ENCODE measurements around the gene IER5L.

IER5L gene

DNA sequence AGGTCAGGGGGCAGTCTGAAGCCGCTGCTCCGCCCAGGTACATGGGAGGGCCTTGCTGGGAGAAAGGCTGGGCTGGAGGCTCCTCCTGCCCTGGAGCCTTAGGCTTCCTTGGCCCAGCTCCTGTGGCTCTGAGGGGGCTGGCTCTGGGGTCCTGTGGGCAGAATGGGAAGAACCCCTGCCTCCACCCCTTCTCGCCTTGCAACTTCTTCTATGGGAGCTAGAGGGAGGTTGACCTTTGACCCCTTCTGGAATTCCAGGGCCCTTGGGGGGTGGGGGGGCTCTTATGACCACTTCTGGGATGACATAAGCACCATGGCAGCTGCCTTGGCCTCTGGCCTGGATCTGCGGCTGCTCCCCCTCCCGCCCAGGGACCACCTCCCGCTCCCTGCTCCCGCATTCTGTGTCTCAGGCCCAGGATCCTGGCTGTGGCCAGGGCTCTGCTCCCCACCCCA is 32.2 kb downstream of the IER5L start:
- Histone ChIP-seq H3K9me2 (replicated peaks; ENCODE audit: insufficient read depth, low read length) (no peaks in the 10 kb centered on the region), H3K9ac (ENCODE audit: low read length) (no peak overlapping the region), H3K4me3 (ENCODE audit: insufficient read depth, low read length, poor library complexity, severe bottlenecking) (no peak overlapping the region), H3K36me3 (ENCODE audit: low read length) (no peaks in the 10 kb centered on the region), H3K27ac (ENCODE audit: low read depth, low read length) (no peak overlapping the region), H3K27me3 (ENCODE audit: low read length) (no peaks in the 10 kb centered on the region), H4K20me1 (ENCODE audit: low read depth, low read length) (no peaks in the 10 kb centered on the region), H3F3A (ENCODE audit: insufficient read depth) (peaks cover 2% of the 10 kb centered on the region; the same call in 1 of the 2 replicates), H3K79me2 (ENCODE audit: insufficient read depth, low read length) (no peaks in the 10 kb centered on the region), H3K4me2 (ENCODE audit: low read depth, low read length, poor library complexity, severe bottlenecking) (no peak overlapping the region), H2AFZ (ENCODE audit: low read depth, low read length, severe bottlenecking) (no peak overlapping the region), H3K9me3 (ENCODE audit: insufficient read depth, low read length) (no peaks in the 10 kb centered on the region)
- no peak for TF ChIP-seq EZH2phosphoT487 (conservative IDR thresholded peaks at IDR 0.05; ENCODE audit: low read length)

DNA sequence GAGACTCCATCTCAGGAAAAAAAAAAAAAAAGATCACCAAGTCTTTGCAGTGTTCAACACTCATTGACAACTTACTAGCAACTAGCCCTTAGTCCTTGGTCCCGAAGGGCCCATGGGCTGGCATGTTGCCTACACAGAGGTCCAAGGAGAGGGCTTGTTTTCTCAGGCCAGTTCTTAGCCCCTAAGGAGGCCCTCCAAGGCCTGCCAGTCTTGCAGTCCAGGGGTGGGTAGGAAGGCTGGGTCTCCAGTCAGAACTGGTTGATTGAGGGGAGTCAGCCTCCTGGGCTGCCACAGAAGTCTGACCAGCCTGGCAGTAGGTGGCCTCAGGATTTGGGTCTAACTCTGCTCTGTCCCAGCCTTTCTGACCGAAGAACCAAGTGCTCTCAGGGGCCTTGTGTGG is 32.7 kb downstream of the IER5L start:
- no peak overlapping the region for H3K27ac ChIP-seq (ENCODE audit: low read depth, low read length)

DNA sequence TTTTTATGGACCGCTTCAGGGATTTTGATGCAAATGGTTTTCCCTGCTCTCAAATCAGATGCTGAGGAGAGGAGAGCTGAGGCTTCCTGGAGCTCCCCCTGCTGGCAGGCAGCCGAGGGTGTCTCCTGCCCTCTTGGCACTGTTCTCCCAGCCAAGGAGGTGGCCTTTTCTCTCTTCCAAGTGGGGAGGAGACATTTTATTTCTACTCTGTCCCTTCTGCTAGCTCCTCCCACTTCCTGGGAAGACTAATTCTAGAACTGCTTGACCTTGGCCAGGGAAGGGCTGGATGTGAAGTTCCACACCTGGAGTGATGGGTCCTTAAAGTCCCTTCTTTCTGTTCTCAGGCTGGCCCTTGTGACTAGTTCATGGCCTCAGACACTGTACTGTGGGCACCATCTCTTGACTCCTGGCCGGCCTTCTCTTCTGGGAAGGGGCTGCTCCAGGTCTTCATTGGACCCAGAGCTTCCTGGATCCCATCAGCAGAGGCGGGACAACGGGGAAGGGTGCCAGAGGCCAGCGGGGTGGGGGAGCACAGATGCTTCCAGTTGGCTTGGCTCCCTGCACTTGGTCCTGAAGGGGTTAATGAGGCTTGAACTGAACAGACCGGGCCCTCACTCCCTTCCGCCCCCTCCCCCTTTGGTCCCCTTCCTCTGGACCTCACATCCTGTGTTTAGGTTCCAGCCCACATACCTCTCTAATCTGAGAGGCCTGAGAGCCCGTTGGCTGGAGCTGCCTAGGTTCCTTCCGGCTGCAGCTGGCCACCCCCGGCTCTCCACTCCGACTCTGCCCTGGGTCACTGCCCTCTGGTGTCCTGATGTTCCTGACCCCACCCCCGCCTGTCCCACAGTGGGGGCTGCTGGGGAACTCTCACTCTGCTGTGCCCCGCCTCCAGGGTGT is 34.8 kb downstream of the IER5L start:
- Histone ChIP-seq H3K36me3 (ENCODE audit: low read length) (no peaks in the 10 kb centered on the region), H3K9ac (ENCODE audit: low read length) (no peak overlapping the region), H3K4me3 (ENCODE audit: insufficient read depth, low read length, poor library complexity, severe bottlenecking) (no peak overlapping the region)

More for the DNA sequence above, 32.7 kb downstream of the IER5L start:
- H3K27me3 ChIP-seq (ENCODE audit: low read length) = no peaks in the 10 kb centered on the region
- no peak overlapping the region for H2AFZ ChIP-seq (ENCODE audit: low read depth, low read length, severe bottlenecking)
- H3K36me3 ChIP-seq (ENCODE audit: low read length) = no peaks in the 10 kb centered on the region
- no peaks in the 10 kb centered on the region for H3K79me2 ChIP-seq (ENCODE audit: insufficient read depth, low read length)
- no peak overlapping the region for H3K4me2 ChIP-seq (ENCODE audit: low read depth, low read length, poor library complexity, severe bottlenecking)
- no peaks in the 10 kb centered on the region for H3K9me2 ChIP-seq (replicated peaks; ENCODE audit: insufficient read depth, low read length)
- H4K20me1 ChIP-seq (ENCODE audit: low read depth, low read length) = no peaks in the 10 kb centered on the region
- no peaks in the 10 kb centered on the region for H3K9me3 ChIP-seq (ENCODE audit: insufficient read depth, low read length)
- no peak overlapping the region for H3K9ac ChIP-seq (ENCODE audit: low read length)
- no peak for TF ChIP-seq CTCF (IDR thresholded peaks at IDR 0.05; ENCODE audit: insufficient read depth, low read length, poor library complexity, severe bottlenecking)
- no peak for TF ChIP-seq EZH2phosphoT487 (conservative IDR thresholded peaks at IDR 0.05; ENCODE audit: low read length)
- peaks cover 3% of the 10 kb centered on the region; the same call in 1 of the 2 replicates for H3F3A ChIP-seq (ENCODE audit: insufficient read depth)
- no peak overlapping the region for H3K4me3 ChIP-seq (ENCODE audit: insufficient read depth, low read length, poor library complexity, severe bottlenecking)

More for the DNA sequence above, 34.8 kb downstream of the IER5L start:
- no peaks in the 10 kb centered on the region for H3K27me3 ChIP-seq (ENCODE audit: low read length)
- H3K9me2 ChIP-seq (replicated peaks; ENCODE audit: insufficient read depth, low read length) = no peaks in the 10 kb centered on the region
- H3K9me3 ChIP-seq (ENCODE audit: insufficient read depth, low read length) = no peaks in the 10 kb centered on the region
- no peak overlapping the region for H3K4me2 ChIP-seq (ENCODE audit: low read depth, low read length, poor library complexity, severe bottlenecking)
- H3F3A ChIP-seq (ENCODE audit: insufficient read depth) = peaks cover 3% of the 10 kb centered on the region; the same call in 1 of the 2 replicates
- TF ChIP-seq EZH2phosphoT487 (conservative IDR thresholded peaks at IDR 0.05; ENCODE audit: low read length) = no peak
- peak; percentile 91 for TF ChIP-seq CTCF (IDR thresholded peaks at IDR 0.05; ENCODE audit: insufficient read depth, low read length, poor library complexity, severe bottlenecking)
- no peaks in the 10 kb centered on the region for H3K79me2 ChIP-seq (ENCODE audit: insufficient read depth, low read length)
- H3K27ac ChIP-seq (ENCODE audit: low read depth, low read length) = no peak overlapping the region
- no peak overlapping the region for H2AFZ ChIP-seq (ENCODE audit: low read depth, low read length, severe bottlenecking)
- no peaks in the 10 kb centered on the region for H4K20me1 ChIP-seq (ENCODE audit: low read depth, low read length)

All from SU-DHL-6 (cell line).